ENCODE results near the gene PPP1R3G.
A peak's percentile ranks its signal among the peaks of the same experiment; 100 is the strongest.
"Not testable (repeated sequence)": the region's sequence is repeated elsewhere in the genome, so short reads cannot be mapped to it uniquely, and the experiment has no call there.

The PPP1R3G gene

GRCh38 chr6:5084781-5085647 is at the start of gene PPP1R3G:
PPP1R3G (plus strand) TSS chr6:5085341; CDS start chr6:5085486, 145 bp downstream.
- no peak for DNase-seq

GRCh38 chr6:5036269-5036668 is 48.9 kb upstream of the PPP1R3G start:
- DNase-seq = peak in 1 of 2 experiments; percentile 27

- no peak for DNase-seq
Measured at GRCh38 chr6:5041955-5042354, 43.2 kb upstream of the PPP1R3G start.

DNA sequence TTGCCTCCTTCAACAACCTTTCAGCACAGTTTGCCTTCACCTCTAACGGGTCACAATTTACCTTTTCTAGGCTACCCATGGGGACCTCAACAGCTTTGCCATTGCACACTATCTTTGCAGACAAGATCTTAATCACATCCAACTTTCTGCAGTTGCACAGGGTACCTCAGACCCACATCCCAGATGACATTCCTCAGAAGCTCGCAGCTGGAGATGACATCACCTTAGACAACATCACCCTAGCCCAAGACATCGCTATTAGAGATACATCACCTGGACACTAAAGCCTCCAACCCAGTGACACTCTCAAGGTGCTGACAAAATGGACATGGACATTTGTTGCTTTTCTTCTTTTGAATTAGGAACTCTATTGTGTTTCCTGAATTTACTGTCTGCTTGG is 42.7 kb upstream of the PPP1R3G start:
- no peak for DNase-seq

DNA sequence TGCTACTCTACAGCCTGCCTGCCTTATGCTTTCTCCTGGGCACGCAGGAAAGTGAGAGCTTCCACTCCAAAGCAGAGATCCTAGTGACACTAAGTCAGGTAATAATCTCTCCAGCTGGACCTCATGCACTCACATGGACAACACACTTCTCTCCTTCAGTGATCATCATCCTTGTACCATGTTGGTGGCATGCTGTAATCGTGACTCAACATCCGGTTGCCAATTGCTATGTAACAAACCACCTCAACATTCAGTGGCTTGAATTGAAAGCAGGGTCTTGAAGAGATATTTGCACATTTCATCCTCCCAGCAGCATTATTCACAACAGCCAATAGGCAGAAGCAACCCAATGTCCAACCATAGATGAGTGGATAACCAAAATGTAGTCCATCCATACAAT is 40.3 kb upstream of the PPP1R3G start:
- no peak for DNase-seq

GRCh38 chr6:5045416-5045815 is 39.7 kb upstream of the PPP1R3G start:
- no peak for DNase-seq

- DNase-seq = no peak
Measured at GRCh38 chr6:5046430-5046829, 38.7 kb upstream of the PPP1R3G start.

- no peak for DNase-seq
Measured at GRCh38 chr6:5050009-5050408, 35.1 kb upstream of the PPP1R3G start.

- no peak for DNase-seq
Measured at GRCh38 chr6:5051394-5051793, 33.7 kb upstream of the PPP1R3G start.

DNA sequence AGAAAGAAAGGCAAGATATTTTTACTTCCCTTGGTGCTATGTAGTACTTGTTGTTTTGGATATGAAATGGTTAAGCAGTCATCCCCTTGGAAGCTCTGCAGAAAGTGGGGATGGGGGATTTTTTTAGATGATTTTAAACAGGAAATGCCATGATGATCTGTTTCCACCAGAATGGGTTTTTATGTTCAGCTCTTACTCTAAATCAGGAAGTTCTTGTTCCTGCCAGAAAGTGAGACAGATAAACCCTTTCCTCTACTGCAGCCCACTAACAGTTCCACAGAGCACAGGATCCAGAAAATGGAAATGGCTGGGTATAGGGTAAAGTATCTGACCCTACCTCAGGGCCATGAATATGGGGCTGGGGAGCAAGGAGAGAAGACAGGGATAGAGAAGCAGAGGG is 32.1 kb upstream of the PPP1R3G start:
- no peak for DNase-seq

DNA sequence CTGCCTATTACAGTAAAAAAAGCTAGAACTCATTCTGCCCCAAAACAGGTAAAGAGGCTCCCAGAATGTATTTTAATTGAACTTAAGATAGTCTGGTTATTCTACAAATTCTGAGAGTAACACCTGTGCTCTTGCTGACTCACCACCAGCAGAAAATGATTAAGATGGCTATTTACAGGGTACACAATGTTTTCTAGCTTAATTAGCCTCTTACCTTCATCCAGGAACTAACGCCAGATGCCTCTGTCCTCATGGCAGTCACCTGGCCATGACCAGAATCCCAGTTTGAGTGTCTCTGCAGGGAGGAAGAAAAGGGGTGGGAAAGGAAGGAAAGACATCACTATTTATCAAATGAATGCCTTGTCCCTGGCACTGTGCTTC is 31.3 kb upstream of the PPP1R3G start:
- DNase-seq = no peak

DNA sequence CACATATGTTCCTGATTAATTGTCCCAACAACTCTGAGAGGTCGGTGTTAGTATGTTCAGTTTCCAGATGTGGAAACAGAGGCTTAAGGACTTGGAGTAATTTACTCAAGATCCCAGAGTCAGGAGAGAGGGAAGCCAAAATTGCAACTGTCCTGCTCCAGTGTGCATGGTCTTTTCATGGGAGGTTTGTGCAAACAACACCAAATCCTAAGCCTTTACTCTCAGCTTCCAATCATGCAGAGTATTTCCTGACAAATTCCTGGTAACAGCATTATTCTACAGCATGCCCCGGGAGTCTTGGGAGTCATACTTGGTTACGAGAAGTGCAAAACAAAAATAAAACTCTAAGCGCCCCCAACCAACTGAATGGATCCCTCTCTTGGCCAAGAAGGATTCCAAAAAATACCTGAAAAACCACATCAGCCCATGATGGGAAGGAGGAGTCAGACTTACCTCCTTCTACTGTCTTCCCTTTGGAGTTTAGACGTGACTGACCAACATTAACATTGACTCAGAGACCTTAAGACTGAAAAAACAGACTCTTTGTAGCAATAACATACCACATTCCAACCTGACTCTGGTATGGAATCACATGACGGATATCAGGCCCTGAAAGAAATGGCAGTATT is 30.8 kb upstream of the PPP1R3G start:
- no peak for DNase-seq

- DNase-seq = no peak
Measured at GRCh38 chr6:5055118-5055517, 30.0 kb upstream of the PPP1R3G start.

DNA sequence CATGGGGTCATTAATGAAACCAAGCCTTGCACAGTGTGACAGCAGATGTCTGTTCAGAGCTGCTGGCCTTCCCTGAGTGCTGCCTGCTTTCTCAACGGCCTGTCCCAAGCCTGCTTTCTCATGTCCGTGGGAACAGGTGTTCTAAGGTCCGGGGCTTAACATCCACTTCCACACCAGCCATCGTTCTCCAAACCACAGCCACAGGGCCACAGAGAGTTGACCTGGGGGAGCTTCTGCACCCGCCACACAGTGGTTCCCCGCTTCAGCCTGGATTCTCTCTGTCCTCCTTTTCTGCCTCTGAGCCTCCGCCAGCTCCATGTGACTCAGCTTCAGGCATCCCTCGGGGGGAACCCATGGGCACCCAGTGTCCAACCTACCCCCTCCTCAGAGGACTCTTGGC is 26.9 kb upstream of the PPP1R3G start:
- no peak for DNase-seq

DNA sequence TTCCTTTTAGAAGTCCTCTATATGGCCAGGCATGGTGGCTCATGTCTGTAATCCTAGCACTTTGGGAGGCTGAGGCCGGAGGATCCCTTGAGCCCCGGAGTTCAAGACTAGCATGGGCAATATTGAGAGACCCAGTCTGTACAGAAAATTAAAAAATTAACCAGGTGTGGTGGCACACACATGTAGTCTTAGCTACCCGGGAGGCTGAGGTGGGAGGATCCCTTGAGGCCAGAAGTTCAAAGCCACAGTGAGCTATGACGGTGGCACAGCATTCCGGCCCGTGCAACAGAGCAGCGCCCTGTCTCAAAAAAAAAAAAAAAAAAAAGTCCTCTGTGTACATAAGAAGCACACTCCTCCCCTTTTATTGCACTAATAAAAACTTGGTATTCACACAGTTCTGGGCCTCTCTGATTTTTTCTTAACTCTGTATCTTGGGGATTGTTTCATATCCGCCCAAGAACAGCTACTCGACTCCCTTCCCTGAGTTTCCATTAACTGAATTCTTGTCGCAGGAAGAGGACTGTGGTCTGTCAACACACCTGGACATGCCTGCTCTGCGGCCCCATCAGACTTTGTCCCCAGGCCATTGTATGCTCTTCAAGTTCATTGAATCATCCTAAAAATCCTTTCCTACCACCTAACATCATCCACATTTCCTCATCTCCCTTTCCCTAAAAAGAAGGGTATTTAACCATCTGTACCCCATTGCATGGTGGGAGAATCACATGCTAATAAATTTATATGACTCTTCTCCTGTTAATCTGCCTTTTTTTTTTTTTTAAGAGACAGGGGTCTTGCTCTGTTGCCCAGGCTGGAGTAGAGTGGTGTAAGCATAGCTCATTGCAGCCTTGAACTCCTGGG is 25.9 kb upstream of the PPP1R3G start:
- no peak for DNase-seq

GRCh38 chr6:5060439-5060838 is 24.7 kb upstream of the PPP1R3G start:
- DNase-seq = not testable (repeated sequence)

DNA sequence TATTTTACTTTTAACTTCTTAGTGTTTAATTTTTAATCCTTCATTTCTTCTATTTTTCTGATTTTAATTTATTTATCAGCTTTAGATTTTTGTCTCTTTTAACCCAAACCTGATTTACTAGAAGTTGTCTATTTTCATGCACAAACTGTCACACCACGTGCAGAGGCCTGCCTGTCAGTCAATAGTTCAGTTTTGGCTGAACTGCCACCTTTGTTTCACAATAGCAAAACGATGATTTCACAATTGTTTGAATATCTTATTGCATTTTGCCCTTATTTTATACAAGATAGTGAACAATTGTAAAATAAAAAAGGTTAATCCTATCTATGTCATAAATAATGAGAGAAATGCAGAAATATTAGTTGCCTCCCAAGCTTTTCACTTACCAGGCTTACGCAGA is 24.0 kb upstream of the PPP1R3G start:
- no peak for DNase-seq

DNA sequence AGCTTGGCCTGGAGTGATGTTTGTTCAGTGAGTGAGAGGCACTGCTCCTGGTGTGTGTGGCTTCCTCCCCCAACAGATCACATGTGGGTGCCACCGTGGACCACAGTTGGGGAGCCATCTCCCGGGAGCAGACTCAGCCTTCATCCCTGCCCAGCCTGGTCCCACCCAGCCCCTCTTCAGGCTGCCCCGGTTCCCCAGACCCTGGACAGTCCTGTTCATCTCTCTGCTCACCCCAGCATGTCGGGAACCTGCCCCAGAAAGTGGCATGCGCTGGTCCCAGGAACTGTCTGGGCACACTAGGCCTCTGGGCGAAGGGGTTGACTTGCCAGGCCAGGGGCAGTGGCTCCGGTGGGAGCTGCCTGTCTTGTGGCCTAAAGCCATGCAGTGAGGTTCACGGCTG is 21.5 kb upstream of the PPP1R3G start:
- no peak for DNase-seq

GRCh38 chr6:5066456-5067093 is 18.6 kb upstream of the PPP1R3G start:
- DNase-seq = no peak

DNA sequence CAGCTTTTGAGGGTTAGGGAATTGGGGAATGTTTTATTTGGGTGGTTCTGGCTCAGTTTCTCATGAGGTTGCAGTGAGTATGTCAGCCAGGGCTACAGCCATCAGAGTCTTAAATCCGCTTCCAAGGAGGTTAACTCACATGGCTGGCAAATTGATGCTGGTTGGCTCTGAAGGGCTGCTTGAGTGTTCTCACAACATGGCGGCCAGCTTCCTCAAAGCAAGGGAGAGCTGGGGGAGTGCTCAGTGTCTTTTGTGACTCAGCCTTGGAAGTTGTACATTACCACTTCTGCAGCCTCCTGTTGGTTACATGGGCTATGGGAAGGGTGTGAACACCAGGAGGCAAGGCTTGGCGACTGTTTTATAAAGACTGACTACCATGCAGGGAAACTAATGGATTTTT is 17.8 kb upstream of the PPP1R3G start:
- no peak for DNase-seq

DNA sequence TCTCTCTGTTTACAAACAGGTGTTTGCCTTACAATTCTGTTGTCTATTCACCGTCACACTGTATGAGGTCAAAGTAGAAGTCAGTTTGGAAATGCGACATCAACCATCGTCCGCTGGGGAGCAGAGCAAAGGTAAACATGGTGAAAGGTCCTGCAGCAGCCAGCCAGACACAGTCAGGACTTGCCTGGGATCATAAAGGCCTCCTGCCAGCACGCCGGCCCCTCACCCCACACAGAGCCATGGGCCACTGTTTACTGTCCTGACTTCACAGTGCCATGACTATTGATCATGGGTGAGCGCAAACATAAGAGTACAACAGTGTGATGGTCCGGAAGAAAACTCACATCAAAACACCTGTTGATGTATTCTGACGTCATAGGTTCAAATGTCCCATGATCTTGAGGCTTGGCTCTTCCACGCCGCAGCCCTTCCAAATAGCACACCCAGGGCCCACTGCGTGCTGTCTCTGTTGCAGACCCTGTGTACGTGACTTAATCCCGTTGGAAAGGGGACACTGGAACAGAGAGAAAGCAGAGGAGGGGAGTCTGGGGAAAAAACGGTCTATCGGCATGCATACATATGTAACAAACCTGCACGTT is 16.9 kb upstream of the PPP1R3G start:
- DNase-seq = no peak

DNA sequence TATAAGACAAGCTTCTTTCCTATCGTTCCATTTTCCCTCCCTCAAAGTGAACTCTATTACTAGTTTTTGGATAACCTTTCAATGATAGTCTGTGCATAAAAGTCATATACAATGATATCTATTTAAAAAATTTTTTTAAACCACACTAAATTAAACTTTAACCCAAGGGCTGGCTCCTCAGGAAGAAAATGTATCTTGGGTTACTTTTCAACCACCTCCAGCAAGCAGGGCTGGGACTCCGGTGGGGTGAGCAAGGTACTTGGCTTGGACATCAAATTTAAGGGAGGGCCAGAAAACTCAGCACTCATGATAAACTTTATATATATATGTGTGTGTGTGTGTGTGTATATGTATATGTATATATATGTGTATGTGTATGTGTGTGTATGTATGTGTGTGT is 13.9 kb upstream of the PPP1R3G start:
- no peak for DNase-seq

GRCh38 chr6:5072440-5072839 is 12.7 kb upstream of the PPP1R3G start:
- no peak for DNase-seq

All from NCI-H187 (cell line).